ENCODE results near the gene DOCK2.

GRCh38 chr5:170104299-170104698 is 467.2 kb downstream of the DOCK2 start:
- no peak for TF ChIP-seq CTCF (IDR thresholded peaks at IDR 0.05)
- TF ChIP-seq POLR2A (IDR thresholded peaks at IDR 0.05), result no peak
- no peak for TF ChIP-seq POLR2AphosphoS5 (IDR thresholded peaks at IDR 0.05)
